ENCODE measurements around the gene GATB. TPM values are rescaled to one million over a fixed set of nuclear protein-coding genes. Genes with fewer than 3 reads are reported as not detected.

Gene GATB
- total and polyA plus RNA-seq, 10 of the 15 experiments (the other 5 are each of a cell fraction or from before 2014, with no cell fraction given) = 20.5 to 37.3 (median 30.5) TPM

GRCh38 chr4:151786158-151786495 lies 25.3 kb upstream of the GATB start:
- Histone ChIP-seq H4K20me1 (ENCODE audit: control insufficient read depth, insufficient read depth) (no peaks in the 10 kb centered on the region), H3K9ac (ENCODE audit: control insufficient read depth, insufficient read depth, low read length) (no peak overlapping the region), H3K4me3 (no peak overlapping the region), H3K4me1 (ENCODE audit: control insufficient read depth, insufficient read depth, low read length) (no peaks in the 10 kb centered on the region), H3K27ac (ENCODE audit: control insufficient read depth, insufficient read depth) (no peak overlapping the region), H3K27me3 (replicated peaks in 1 of 2; ENCODE audit: control insufficient read depth in 2 of 2, insufficient read depth in 2 of 2, low read length in 1 of 2) (no peaks in the 10 kb centered on the region; a peak in 1 of 4 replicates), H3K36me3 (ENCODE audit: control insufficient read depth in 2 of 2, insufficient read depth in 2 of 2, low read length in 1 of 2) (no peaks in the 10 kb centered on the region), H3K9me3 (replicated peaks; ENCODE audit: control insufficient read depth, insufficient read depth, low read length) (no peaks in the 10 kb centered on the region), H2AFZ (ENCODE audit: control insufficient read depth, low read depth, low read length) (no peak overlapping the region), H3K79me2 (ENCODE audit: control insufficient read depth, insufficient read depth, low read length) (no peaks in the 10 kb centered on the region), H3K4me2 (ENCODE audit: control insufficient read depth, insufficient read depth) (no peak overlapping the region)
- intact Hi-C loops (cut with micrococcal nuclease; ENCODE audit: unreplicated experiment) (loop anchor here (1.0 kb wide), 1 partner anchor 101 kb away; no protein-coding TSS in a partner anchor), in situ Hi-C loops (cut with MboI) (no loop called here)
- POLR2A ChIA-PET = no interaction called here
- no TSS peak for BruUV-seq (replicated peaks)
- ATAC-seq = peak; percentile 61
- CTCF ChIA-PET = interaction anchor here (1.2 to 1.5 kb wide), 2 partner anchors 14 to 16 kb away, joined by 4 to 7 read pairs; no protein-coding TSS in a partner anchor
- RAD21 ChIA-PET (ENCODE audit: unreplicated experiment) = no interaction called here
- WGBS (ENCODE audit: insufficient coverage, insufficient replicate concordance, low lambda C conversion rate, missing lambda C conversion rate) = 56% methylated on average over 2 of the region's 2 CpGs
- no peak for DNase-seq (ENCODE audit: low read depth, low spot score)
- SMC1A ChIA-PET (ENCODE audit: uncharacterized antibody, unreplicated experiment) = interaction anchor here (0.8 to 1.6 kb wide), 2 partner anchors 13 to 17 kb away, joined by 3 read pairs; no protein-coding TSS in a partner anchor
- no peak for FAIRE-seq
- TF ChIP-seq SMARCA5 (IDR thresholded peaks at IDR 0.05) (no peak), IRF5 (IDR thresholded peaks at IDR 0.05; ENCODE audit: borderline replicate concordance) (no peak), IKZF1 (conservative IDR thresholded peaks at IDR 0.05) (no peak), USF2 (IDR thresholded peaks at IDR 0.05; ENCODE audit: borderline replicate concordance, low read depth, low read length) (no peak), NBN (IDR thresholded peaks at IDR 0.05) (no peak), FOXK2 (IDR thresholded peaks at IDR 0.05) (no peak), EED (IDR thresholded peaks at IDR 0.05; ENCODE audit: low read depth) (no peak), IKZF2 (IDR thresholded peaks at IDR 0.05) (no peak), SMC3 (IDR thresholded peaks at IDR 0.05; ENCODE audit: borderline replicate concordance, low read length) (no peak), ZNF24 (IDR thresholded peaks at IDR 0.05) (no peak), POLR2AphosphoS2 (IDR thresholded peaks at IDR 0.05; ENCODE audit: low read depth, low read length) (no peak), POU2F2 (IDR thresholded peaks at IDR 0.05; ENCODE audit: borderline replicate concordance, low read depth, low read length) (no peak), RCOR1 (conservative IDR thresholded peaks at IDR 0.05; ENCODE audit: low read depth, low read length) (no peak), JUND (IDR thresholded peaks at IDR 0.05; ENCODE audit: low read depth, low read length) (no peak), RUNX3 (IDR thresholded peaks at IDR 0.05; ENCODE audit: low read length) (no peak), CTCF (IDR thresholded peaks at IDR 0.05 in 2 of 3, conservative IDR thresholded peaks at IDR 0.05 in 1 of 3; ENCODE audit: control insufficient read depth in 2 of 3, extremely low read depth in 1 of 3, insufficient read depth in 1 of 3, low read depth in 3 of 3, low read length in 3 of 3) (no peak), HCFC1 (IDR thresholded peaks at IDR 0.05; ENCODE audit: low read length) (no peak), TBL1XR1 (IDR thresholded peaks at IDR 0.05; ENCODE audit: low read depth, low read length) (no peak)

Data from GM12878 (cell line).